GM21381 (cell line): ENCODE results near the gene FGF19.

Source experiments
- ATAC-seq: cut with Tn5 transposase; IDR thresholded peaks from one replicate; pipeline ENCODE4 v1.9.1; 2021; ENCODE audit warnings: mild to moderate bottlenecking, moderate library complexity; ENCODE audit not compliant: unreplicated experiment

The FGF19 gene

DNA sequence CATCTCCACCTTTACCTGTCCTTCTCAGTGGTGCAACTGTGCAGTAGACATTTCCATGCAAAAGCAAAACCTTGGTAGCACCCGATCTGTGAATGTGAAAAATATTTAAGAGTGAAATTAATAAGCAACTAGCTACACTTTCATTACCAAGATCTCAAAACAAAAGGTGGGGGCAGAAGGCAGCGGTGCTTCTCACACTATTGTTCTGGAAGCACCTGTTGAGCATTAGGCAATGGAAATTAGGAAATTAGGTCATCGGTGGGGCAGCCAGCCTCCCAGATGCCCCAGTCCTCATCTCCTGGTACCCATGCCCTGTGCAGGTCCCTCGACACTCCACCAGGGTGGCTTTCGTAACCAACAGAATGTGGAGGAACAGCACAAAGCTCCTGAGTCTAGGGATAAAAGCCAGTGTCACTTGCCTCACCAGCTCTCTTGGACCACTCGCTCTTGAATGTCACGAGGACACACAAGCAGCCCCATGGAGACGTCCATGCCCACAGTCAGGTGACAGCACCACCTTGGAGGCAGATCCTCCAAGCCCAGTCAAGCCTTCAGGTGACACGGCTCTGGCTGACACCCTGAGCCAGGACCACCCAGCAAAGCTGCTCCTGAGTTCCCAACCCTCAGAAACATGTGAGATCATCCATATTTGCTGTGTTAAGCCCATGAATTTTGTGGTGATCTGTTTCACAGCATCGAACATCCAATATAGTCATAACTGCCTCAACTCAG is 31.9 kb downstream of the FGF19 start:
- ATAC-seq = no peak

DNA sequence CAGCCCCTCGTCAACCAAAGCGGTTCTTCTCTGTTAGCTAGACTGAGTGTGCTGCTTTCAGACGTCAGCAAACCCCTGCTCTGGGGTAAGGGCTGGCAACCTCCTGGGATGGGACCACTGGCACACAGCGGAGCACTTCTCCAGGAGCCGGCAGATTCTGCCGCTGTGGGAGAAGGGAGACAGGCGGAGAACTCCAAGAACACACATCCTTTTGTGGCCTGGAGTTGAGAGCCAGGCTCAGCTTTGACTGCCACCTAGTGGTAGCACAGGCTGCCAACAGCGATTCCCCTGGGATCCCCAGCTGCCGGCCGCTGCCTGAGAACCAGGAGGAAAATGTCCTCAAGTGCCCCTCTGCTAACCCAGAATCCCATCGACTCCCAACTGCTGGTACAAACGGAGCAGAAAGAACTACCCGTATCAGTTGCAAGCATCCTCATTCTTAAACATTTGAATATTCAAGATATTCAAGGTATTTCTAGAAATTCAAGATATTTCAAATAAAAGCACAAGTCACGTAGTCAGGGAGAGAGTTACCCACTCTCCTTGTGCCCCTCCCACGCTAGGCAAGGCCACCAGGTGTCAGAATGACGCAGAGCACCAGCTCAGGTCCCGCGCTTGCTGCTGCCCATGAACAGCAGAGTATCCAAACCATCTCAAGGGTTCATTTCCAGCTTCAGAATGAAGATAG is 33.5 kb downstream of the FGF19 start:
- no peak for ATAC-seq

DNA sequence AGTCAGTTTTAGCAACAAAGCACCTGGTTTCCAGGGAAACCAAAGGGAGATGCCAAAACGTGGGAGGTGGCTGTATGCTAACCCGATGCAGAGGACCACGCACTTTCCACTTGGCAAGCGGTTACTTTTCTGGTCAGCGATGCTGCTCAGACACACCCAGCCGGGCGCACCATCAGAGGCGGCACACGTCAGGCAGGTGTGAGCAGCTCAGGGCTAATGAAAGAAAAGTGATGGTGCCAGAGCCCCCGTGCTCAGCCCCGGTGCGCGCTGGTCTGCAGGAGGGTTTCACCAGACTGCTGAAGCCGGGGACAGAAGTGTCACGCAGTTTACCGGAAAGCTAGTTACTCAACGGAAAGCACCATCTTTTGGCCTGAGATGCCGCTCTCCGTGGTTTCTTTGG is 34.3 kb downstream of the FGF19 start:
- ATAC-seq = no peak

DNA sequence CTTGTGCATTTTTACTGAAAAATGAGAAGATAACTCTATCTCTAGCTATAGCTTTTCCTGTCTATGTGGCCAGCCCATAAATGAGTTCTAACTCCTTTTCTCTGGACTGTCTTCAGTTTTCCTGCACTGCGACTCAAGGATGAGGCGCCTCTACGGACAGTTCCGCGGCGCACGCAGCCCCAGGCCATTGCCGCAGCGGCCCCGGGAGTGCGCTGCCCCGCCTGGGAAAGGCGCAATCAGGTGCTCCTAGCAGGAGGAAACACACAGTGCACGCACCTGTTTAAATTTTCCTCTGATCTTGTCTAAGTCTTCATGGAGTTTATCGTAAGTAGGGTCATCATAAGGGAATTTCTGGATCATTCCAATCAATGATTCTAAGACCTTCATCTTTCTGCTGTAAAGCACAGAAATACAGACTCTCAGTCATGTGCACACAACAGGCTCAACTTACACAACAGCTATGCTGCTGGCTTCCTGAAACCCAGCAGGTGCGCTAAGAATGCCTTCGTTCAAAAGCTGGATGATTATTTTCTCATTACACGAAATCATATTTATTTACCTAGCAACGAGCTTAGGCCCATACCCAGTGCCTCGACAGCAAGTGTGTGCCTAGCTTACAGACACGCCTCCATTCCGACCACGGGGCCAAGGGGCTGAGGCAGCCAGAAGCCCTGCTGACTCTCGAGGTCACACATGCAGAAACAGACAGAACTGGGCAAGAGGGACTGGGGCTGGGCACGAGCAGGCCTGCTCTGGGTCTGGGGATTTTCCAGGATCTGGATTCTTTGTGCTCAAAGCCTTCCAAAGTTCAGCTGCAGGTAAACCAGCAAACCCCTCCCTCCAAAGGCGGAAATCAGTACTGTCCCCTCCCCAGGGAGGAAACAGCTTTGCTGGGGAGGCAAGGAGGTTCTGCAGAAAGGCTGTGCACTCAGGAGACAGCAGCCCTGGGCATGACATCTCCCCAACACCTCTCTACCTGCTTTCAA is 35.9 kb downstream of the FGF19 start:
- ATAC-seq = no peak

DNA sequence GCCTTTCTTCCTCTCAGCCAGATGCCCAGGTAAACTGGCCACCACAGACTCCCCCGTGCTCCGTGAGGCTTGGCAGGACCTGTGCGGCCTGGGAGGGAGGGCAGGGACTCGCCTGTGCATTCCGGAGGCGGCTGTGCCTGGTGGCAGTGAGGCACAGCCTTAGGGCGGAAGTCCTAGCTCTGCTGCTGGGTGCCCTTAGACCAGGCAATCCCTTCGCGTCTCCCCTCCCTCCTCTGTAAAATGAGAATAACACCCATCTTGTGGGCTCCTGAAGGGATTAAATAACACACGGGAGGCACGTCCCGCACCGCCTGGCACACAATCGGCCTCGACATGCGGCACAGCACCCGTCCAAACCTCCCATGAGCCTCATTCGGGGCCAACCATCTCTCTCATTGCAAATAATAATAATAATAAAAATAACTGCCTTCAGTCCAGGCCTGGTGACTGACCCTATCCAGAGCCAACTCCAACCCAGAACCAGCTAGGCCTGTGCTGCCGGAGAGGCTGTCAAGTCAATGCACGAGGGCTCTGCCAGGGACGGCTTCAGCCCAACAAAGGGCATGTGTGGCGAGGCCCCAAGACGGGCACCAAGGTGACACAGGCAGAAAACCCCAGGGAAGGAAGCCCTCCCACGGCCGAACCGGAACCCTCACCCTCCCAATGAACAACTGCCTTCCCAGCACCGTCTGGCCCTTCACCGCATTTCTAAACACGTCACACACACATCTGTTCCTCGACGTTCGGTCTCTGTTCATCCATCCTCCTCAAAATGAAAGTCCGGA is 36.9 kb downstream of the FGF19 start:
- ATAC-seq = no peak

- ATAC-seq = no peak
Observed at GRCh38 chr11:69666261-69666660, 37.6 kb downstream of the FGF19 start.

GRCh38 chr11:69665669-69666068 is 38.2 kb downstream of the FGF19 start:
- ATAC-seq = no peak

DNA sequence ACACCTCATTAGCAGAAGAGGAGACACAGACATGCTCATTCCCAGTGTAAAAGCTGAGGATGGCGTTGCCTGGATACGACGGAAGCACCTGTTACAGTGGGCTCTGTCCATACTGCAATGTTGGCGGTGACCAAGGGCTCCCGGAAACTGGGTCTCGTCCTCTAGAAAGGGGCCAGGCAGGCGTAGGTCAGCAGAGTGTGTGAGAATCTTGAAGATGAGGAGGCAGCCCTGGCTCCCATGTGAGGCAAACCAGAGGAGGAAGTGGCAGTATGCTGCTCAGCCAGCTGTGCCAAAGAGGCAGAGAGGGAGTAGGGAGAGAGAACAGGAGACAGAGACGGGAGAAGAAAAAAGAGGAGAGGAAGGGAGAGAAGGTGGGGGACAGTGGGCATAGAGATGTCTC is 38.9 kb downstream of the FGF19 start:
- ATAC-seq = no peak

- ATAC-seq = no peak
Observed at GRCh38 chr11:69664103-69664775, 39.6 kb downstream of the FGF19 start.

DNA sequence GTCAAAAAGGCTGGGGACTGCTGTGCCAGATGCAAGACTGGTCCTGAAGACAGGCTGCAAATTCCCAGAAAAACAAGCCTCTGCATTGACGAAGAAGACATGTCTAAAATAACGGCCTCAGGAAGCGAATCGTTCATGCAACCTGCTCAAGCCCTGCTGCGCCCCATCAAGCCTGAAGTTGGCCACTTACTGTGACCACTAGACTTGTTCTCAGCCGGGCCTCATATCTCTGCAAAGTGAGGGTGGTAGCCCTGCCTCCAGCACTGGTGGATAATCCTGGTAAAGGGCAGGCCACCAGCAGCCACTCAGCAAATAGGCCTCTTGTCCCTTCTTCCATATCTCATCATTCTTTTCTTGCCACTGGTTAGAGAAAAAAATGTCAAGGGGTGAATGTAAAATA is 40.5 kb downstream of the FGF19 start:
- ATAC-seq = no peak

GRCh38 chr11:69662806-69663205 is 41.0 kb downstream of the FGF19 start:
- ATAC-seq = no peak

DNA sequence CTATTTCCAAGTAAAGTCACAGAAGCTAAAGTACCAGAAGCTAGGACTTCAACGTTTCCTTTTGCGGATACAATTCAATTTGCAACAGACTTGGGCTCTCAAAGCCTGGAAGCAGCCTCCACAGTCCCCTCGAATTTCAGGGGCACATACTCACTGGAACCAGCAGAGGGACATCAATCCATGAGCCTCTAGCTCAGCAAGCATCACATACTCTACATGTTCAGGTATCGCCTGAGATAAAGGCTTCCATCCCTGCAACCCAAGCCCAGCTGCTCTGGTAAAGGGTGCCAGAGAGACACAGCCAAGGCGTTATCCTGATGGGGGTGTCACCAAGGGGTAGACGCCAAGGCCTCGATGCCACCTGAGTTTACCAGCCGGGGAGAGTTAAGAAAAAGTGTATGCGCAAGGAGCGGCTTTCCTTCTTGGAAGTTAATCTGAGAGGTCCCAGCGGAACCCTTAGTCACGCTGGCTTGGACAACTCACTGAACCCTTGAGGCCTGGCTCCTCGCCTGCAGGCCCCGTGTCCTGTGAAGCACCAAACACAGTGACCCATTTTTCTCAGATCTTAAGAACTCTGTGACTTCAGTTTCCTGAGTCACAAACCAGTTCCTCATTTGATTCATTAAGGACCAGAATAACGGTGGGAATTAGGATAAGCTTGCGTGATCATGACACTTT is 41.7 kb downstream of the FGF19 start:
- no peak for ATAC-seq

DNA sequence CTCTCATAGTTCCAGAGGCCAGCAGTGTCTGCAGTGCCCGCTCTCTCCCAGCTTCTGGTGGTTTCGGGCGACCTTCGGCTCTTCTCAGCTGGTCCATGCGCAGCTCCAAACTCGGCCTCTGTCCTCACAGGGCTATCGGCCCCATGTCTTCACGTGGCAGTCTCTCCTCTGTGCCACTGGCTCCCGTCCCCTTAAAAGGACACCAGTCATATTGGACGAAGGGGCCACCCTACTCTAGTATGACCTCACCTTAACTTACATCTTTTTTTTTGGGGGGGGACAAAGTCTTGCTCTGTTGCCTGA is 42.5 kb downstream of the FGF19 start:
- no peak for ATAC-seq

DNA sequence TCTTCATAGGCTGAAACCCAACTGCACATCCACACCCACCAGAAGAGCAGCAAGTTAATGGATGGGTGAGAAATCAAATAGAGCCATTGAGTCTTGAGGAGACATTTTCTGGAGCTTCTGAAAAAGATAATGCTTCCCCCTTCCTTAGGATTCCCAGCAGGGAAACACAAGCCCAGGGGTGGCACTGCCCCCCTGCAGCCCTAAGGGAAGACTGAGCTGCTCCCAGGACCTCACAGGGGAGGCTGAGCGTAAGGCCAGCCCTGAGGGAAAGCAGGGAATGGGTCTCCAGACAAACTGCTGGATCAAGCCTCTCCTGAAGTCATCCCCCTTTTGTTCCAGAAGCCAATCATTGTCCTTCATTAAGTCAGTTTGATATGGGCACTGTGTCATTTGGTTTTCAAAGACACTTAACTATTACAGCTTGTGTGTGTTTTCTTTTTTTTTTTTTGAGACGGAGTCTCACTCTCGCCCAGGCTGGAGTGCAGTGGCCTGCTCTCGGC is 43.8 kb downstream of the FGF19 start:
- ATAC-seq = no peak

DNA sequence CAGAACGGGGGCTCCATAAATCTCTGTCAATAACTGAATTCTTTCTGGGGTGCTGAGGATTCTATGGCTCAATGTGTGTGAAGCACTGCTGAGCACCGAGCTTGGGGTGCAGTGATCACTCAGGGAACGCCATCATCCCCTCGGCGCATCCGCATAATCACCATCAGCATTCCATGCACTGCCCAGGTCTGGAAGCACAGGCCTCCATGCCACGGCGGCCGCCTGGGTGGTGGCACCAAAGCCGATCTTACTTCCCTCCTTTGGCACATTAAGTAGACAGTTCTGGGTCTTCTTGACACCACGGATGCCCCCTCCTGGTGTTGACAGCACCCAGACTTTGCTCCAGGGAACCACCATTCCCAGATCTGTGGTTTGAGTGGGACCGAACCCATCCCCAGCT is 44.2 kb downstream of the FGF19 start:
- ATAC-seq = no peak

- no peak for ATAC-seq
Observed at GRCh38 chr11:69658626-69659450, 45.0 kb downstream of the FGF19 start.

GRCh38 chr11:69657911-69658625 is 45.8 kb downstream of the FGF19 start:
- ATAC-seq = no peak

GRCh38 chr11:69657456-69657910 is 46.3 kb downstream of the FGF19 start:
- ATAC-seq = no peak
